Caco-2 (cell line): ENCODE results near the gene PSEN1. TPM values are rescaled to one million over a fixed set of nuclear protein-coding genes. Genes with fewer than 3 reads are reported as not detected.

Experiments used
- BruUV-seq: library from RNA; stranded (reverse); fragments of 400-500 nt; replicated peaks from 2 replicates; lab custom pipeline; 2021; lab: Mats Ljungman, UMichigan
- CTCF ChIA-PET: fragments of 300-600 bp; sonication (Branson Sonifier 250); formaldehyde crosslinking; loops from one replicate; lab custom pipeline; 2022; ENCODE audit warnings: antibody characterized with exemption; lab: Charles Lee
- POLR2A ChIA-PET: fragments of 300-600 bp; sonication (Branson Sonifier 250); formaldehyde crosslinking; loops from one replicate; lab custom pipeline; 2022; ENCODE audit warnings: antibody characterized with exemption; lab: Charles Lee
- DNase-seq, 2 experiments: peaks; one replicate each; pipeline versions ENCODE4 v3.0.0 to v3.0.0-alpha.2; 2020 to 2022
- H3K27me3 ChIP-seq: replicated peaks from 2 replicates; pipeline ENCODE4 v1.6.0; 2011; ENCODE audit warnings: low read length; ENCODE audit not compliant: control insufficient read depth, insufficient read depth
- H3K36me3 ChIP-seq: 2 replicates; pipeline ENCODE4 v1.5.1; 2011; ENCODE audit warnings: low read length; ENCODE audit not compliant: control insufficient read depth, insufficient read depth
- H3K4me1 ChIP-seq: fragments of 250-450 bp; sonication (Bioruptor Pico); 2 replicates; pipeline ENCODE4 v1.5.1; 2020; ENCODE audit warnings: mild to moderate bottlenecking
- H3K4me3 ChIP-seq: 2 replicates; pipeline ENCODE4 v1.5.1; 2011; ENCODE audit warnings: low read depth, mild to moderate bottlenecking, control low read depth, low read length
- H3K9me3 ChIP-seq: fragments of 250-450 bp; sonication (Bioruptor Pico); 2 replicates; pipeline ENCODE4 v1.5.1; 2020; ENCODE audit warnings: mild to moderate bottlenecking, moderate library complexity
- H3K27ac Mint-ChIP-seq: one replicate; pipeline ENCODE4 v1.8.0; 2022; ENCODE audit warnings: mixed read lengths; ENCODE audit not compliant: unreplicated experiment
- H3K27me3 Mint-ChIP-seq: one replicate; pipeline ENCODE4 v1.8.0; 2022; ENCODE audit warnings: mixed read lengths; ENCODE audit not compliant: insufficient read depth, unreplicated experiment
- H3K36me3 Mint-ChIP-seq: one replicate; pipeline ENCODE4 v1.8.0; 2022; ENCODE audit warnings: mild to moderate bottlenecking, mixed read lengths; ENCODE audit not compliant: insufficient read depth, unreplicated experiment
- H3K4me1 Mint-ChIP-seq: one replicate; pipeline ENCODE4 v1.8.0; 2022; ENCODE audit warnings: low read depth, mixed read lengths; ENCODE audit not compliant: unreplicated experiment
- H3K4me3 Mint-ChIP-seq: one replicate; pipeline ENCODE4 v1.8.0; 2022; ENCODE audit warnings: mild to moderate bottlenecking, moderate library complexity, mixed read lengths; ENCODE audit not compliant: unreplicated experiment
- H3K9me3 Mint-ChIP-seq: one replicate; pipeline ENCODE4 v1.8.0; 2022; ENCODE audit warnings: mixed read lengths; ENCODE audit not compliant: unreplicated experiment
- CTCF ChIP-seq, 2 experiments: fragments of 200-600 bp in 1 of 2; IDR thresholded peaks; 1 replicate in 1 of 2; 2 replicates in 1 of 2; pipeline versions ENCODE4 v1.5.1 to v1.8.0; 2011 to 2022; ENCODE audit warnings: antibody characterized with exemption in 1 of 2, control low read depth in 1 of 2, inconsistent platforms in 1 of 2, low read depth in 1 of 2, low read length in 1 of 2, mild to moderate bottlenecking in 1 of 2, moderate library complexity in 1 of 2; ENCODE audit not compliant: insufficient read depth in 1 of 2, severe bottlenecking in 1 of 2, unreplicated experiment in 1 of 2
- intact Hi-C: fragments of 100-400 bp; cut with micrococcal nuclease; formaldehyde crosslinking; loops from one replicate; pipeline ENCODE4 v1.10.0; 2022; ENCODE audit not compliant: unreplicated experiment
- total RNA-seq: library from RNA; stranded (reverse); gene quantifications from 2 replicates; pipeline ENCODE4 v1.2.3, GENCODE V29; 2022

PSEN1 gene
- total RNA-seq, 1 experiment from 2014 or later = 74.8 TPM

- Mint-ChIP-seq H3K27ac (no peak overlapping the region), H3K9me3 (no peaks in the 10 kb centered on the region), H3K36me3 (no peaks in the 10 kb centered on the region), H3K4me3 (no peak overlapping the region), H3K4me1 (no peaks in the 10 kb centered on the region), H3K27me3 (no peaks in the 10 kb centered on the region)
- Histone ChIP-seq H3K4me3 (no peak overlapping the region), H3K4me1 (no peaks in the 10 kb centered on the region), H3K9me3 (no peaks in the 10 kb centered on the region), H3K36me3 (no peaks in the 10 kb centered on the region), H3K27me3 (no peaks in the 10 kb centered on the region)
- no TSS peak for BruUV-seq
- no peak for DNase-seq
- TF ChIP-seq CTCF (IDR thresholded peaks at IDR 0.05; ENCODE audit: insufficient read depth in 1 of 2, low read depth in 1 of 2, low read length in 1 of 2, severe bottlenecking in 1 of 2, unreplicated experiment in 1 of 2) = no peak
- intact Hi-C loops = no loop called here
- ChIA-PET CTCF (no interaction called here), POLR2A (no interaction called here)
These were observed 110.3 kb downstream of the PSEN1 start for GRCh38 chr14:73246387-73247150.

GRCh38 chr14:73248108-73248868 is 112.0 kb downstream of the PSEN1 start:
- H3K27ac Mint-ChIP-seq = no peak overlapping the region
- H3K27me3 Mint-ChIP-seq = no peaks in the 10 kb centered on the region
- no peaks in the 10 kb centered on the region for H3K4me1 Mint-ChIP-seq
- Histone ChIP-seq H3K4me3 (no peak overlapping the region), H3K36me3 (no peaks in the 10 kb centered on the region), H3K4me1 (no peaks in the 10 kb centered on the region), H3K9me3 (no peaks in the 10 kb centered on the region), H3K27me3 (no peaks in the 10 kb centered on the region)
- no peaks in the 10 kb centered on the region for H3K36me3 Mint-ChIP-seq
- DNase-seq = no peak
- H3K4me3 Mint-ChIP-seq = no peak overlapping the region
- H3K9me3 Mint-ChIP-seq = no peaks in the 10 kb centered on the region
- POLR2A ChIA-PET = no interaction called here
- TF ChIP-seq CTCF (IDR thresholded peaks at IDR 0.05; ENCODE audit: insufficient read depth in 1 of 2, low read depth in 1 of 2, low read length in 1 of 2, severe bottlenecking in 1 of 2, unreplicated experiment in 1 of 2) = no peak
- CTCF ChIA-PET = no interaction called here
- no TSS peak for BruUV-seq
- intact Hi-C loops = no loop called here

- no peaks in the 10 kb centered on the region for H3K9me3 ChIP-seq
- no peaks in the 10 kb centered on the region for H3K36me3 Mint-ChIP-seq
- H3K36me3 ChIP-seq = no peaks in the 10 kb centered on the region
- no peaks in the 10 kb centered on the region for H3K27me3 Mint-ChIP-seq
- no peak overlapping the region for H3K4me3 ChIP-seq
- H3K9me3 Mint-ChIP-seq = no peaks in the 10 kb centered on the region
- intact Hi-C loops = no loop called here
- H3K4me1 ChIP-seq = no peaks in the 10 kb centered on the region
- no peak overlapping the region for H3K27ac Mint-ChIP-seq
- TF ChIP-seq CTCF (IDR thresholded peaks at IDR 0.05; ENCODE audit: insufficient read depth in 1 of 2, low read depth in 1 of 2, low read length in 1 of 2, severe bottlenecking in 1 of 2, unreplicated experiment in 1 of 2) = no peak
- H3K4me3 Mint-ChIP-seq = no peak overlapping the region
- no peaks in the 10 kb centered on the region for H3K4me1 Mint-ChIP-seq
- ChIA-PET CTCF (no interaction called here), POLR2A (no interaction called here)
- DNase-seq = no peak
- BruUV-seq = no TSS peak
- H3K27me3 ChIP-seq = no peaks in the 10 kb centered on the region
These were observed 112.8 kb downstream of the PSEN1 start for GRCh38 chr14:73249108-73249507.
